ENCODE measurements around the gene ACOT2. TPM values are rescaled to one million over a fixed set of nuclear protein-coding genes. Genes with fewer than 3 reads are reported as not detected.
"Not testable (repeated sequence)": the region's sequence is repeated elsewhere in the genome, so short reads cannot be mapped to it uniquely, and the experiment has no call there.

ACOT2 gene
- total RNA-seq, 1 donor from 2014 or later: 7.6 TPM

GRCh38 chr14:73539017-73539416 is 30.0 kb upstream of the ACOT2 start:
- not testable (repeated sequence) for H3K4me1 Mint-ChIP-seq (ENCODE audit: low read depth, unreplicated experiment); H3K36me3 Mint-ChIP-seq (ENCODE audit: unreplicated experiment); H3K27me3 Mint-ChIP-seq (ENCODE audit: unreplicated experiment); H3K9me3 Mint-ChIP-seq (ENCODE audit: unreplicated experiment); H3K4me3 Mint-ChIP-seq (ENCODE audit: unreplicated experiment); H3K27ac Mint-ChIP-seq (ENCODE audit: unreplicated experiment)
- TF ChIP-seq CTCF (IDR thresholded peaks at IDR 0.05; ENCODE audit: partially characterized antibody, unreplicated experiment): peak; percentile 63
- peak; percentile 74 for DNase-seq

- not testable (repeated sequence) for H3K27ac Mint-ChIP-seq (ENCODE audit: unreplicated experiment); H3K27me3 Mint-ChIP-seq (ENCODE audit: unreplicated experiment); H3K36me3 Mint-ChIP-seq (ENCODE audit: unreplicated experiment); H3K4me3 Mint-ChIP-seq (ENCODE audit: unreplicated experiment); H3K9me3 Mint-ChIP-seq (ENCODE audit: unreplicated experiment); DNase-seq; H3K4me1 Mint-ChIP-seq (ENCODE audit: low read depth, unreplicated experiment)
These were observed 26.1 kb upstream of the ACOT2 start for GRCh38 chr14:73542961-73543360.

DNA sequence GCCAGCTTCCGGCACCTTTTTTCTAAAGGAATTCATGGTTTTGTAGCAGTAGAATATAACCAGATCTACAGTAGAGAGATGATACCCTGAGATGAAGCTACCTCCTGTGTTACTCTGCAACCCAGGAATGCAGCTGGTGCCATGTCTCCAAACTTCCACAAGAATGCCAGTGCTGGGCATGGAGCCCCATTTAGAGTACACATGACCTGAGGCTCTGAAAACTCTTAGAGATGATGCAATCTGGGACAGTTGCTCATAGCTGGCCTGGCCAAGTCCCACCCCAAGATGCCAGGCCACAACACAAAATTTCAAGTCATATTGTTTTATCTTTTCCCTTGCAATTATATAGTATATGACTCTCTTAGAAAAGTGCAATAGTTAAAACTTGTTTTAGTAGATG is 23.7 kb upstream of the ACOT2 start:
- H3K27me3 Mint-ChIP-seq (ENCODE audit: unreplicated experiment); H3K4me1 Mint-ChIP-seq (ENCODE audit: low read depth, unreplicated experiment); H3K9me3 Mint-ChIP-seq (ENCODE audit: unreplicated experiment); H3K4me3 Mint-ChIP-seq (ENCODE audit: unreplicated experiment); H3K27ac Mint-ChIP-seq (ENCODE audit: unreplicated experiment); DNase-seq; H3K36me3 Mint-ChIP-seq (ENCODE audit: unreplicated experiment): not testable (repeated sequence)

- not testable (repeated sequence) for H3K36me3 Mint-ChIP-seq (ENCODE audit: unreplicated experiment); H3K4me3 Mint-ChIP-seq (ENCODE audit: unreplicated experiment); H3K4me1 Mint-ChIP-seq (ENCODE audit: low read depth, unreplicated experiment); H3K27me3 Mint-ChIP-seq (ENCODE audit: unreplicated experiment); DNase-seq; H3K27ac Mint-ChIP-seq (ENCODE audit: unreplicated experiment); H3K9me3 Mint-ChIP-seq (ENCODE audit: unreplicated experiment)
These were observed 19.9 kb upstream of the ACOT2 start for GRCh38 chr14:73549097-73549496.

DNA sequence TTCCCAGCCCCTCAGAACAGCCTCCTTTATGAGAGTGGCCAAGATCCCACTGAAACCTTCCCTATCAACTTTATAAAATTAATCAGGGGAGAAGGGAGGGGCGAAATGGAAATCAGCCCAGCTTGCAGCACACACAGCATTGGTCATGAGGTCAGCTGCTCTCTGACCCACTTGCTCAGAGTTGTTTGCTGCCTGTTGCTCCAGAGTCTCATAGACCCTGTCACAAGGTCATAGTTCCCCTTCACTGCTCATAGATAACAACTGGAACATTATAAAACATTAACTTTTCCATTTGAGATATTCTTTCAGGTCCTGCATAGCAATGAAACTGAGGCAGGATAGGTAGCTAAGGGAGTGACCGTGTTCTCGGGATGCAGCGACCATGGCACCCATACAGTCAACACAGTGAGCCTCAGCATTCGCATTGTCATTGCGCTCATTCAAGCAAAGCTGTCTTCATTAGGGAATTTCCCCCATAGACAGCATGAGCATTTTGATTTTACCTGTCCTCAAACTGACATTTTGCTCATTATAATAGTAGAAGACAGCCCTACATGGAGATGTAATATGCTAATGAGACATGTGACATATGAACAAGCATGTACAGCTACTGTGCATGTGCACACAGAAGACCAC is 19.0 kb upstream of the ACOT2 start:
- not testable (repeated sequence) for H3K36me3 Mint-ChIP-seq (ENCODE audit: unreplicated experiment); H3K4me3 Mint-ChIP-seq (ENCODE audit: unreplicated experiment); H3K27me3 Mint-ChIP-seq (ENCODE audit: unreplicated experiment); DNase-seq; H3K27ac Mint-ChIP-seq (ENCODE audit: unreplicated experiment); H3K9me3 Mint-ChIP-seq (ENCODE audit: unreplicated experiment); H3K4me1 Mint-ChIP-seq (ENCODE audit: low read depth, unreplicated experiment)

DNA sequence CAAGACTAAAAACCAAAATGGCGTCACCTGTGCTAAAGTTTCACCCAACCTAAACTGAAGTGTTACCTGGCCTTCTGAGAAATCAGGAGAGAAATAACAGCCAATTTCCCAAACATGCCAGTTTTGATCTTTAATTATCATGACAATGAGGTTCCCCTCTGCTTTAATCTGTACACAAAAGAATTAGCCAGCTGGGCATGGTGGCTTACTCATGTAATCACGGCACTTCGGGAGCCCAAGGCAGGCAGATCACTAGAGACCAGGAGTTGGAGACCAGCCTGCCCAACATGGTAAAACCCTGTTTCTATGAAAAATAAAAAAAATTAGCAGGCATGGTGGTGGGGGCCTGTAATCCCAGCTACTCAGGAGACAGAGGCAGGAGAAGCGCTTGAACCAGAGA is 15.2 kb upstream of the ACOT2 start:
- Mint-ChIP-seq H3K9me3 (ENCODE audit: unreplicated experiment) (no peaks in the 10 kb centered on the region), H3K27me3 (ENCODE audit: unreplicated experiment) (no peaks in the 10 kb centered on the region), H3K4me1 (ENCODE audit: low read depth, unreplicated experiment) (no peaks in the 10 kb centered on the region), H3K4me3 (ENCODE audit: unreplicated experiment) (no peak overlapping the region), H3K27ac (ENCODE audit: unreplicated experiment) (no peak overlapping the region), H3K36me3 (ENCODE audit: unreplicated experiment) (no peaks in the 10 kb centered on the region)
- TF ChIP-seq CTCF (IDR thresholded peaks at IDR 0.05; ENCODE audit: partially characterized antibody, unreplicated experiment): no peak
- DNase-seq: no peak

DNA sequence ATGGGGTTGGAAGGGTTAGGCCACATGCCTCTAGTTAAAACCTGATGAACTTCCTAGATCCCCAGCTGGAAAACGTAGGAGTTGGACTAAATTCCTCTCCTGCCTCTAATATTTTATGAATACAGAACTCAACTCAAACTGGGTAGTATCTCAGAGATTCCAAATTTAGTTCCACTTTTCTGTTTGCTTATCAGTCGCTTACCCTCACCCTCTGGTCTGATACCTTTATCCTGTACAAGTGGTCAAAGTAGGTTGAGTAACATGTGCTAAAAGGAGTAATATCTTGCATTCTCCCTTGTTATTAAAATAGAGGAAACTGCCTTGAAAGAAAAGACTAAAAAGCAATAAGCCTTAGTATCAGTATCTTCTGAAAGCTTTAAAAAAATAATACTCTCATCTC is 11.8 kb upstream of the ACOT2 start:
- not testable (repeated sequence) for H3K36me3 Mint-ChIP-seq (ENCODE audit: unreplicated experiment); H3K4me1 Mint-ChIP-seq (ENCODE audit: low read depth, unreplicated experiment); H3K4me3 Mint-ChIP-seq (ENCODE audit: unreplicated experiment); DNase-seq; H3K27me3 Mint-ChIP-seq (ENCODE audit: unreplicated experiment); H3K27ac Mint-ChIP-seq (ENCODE audit: unreplicated experiment); H3K9me3 Mint-ChIP-seq (ENCODE audit: unreplicated experiment)

DNA sequence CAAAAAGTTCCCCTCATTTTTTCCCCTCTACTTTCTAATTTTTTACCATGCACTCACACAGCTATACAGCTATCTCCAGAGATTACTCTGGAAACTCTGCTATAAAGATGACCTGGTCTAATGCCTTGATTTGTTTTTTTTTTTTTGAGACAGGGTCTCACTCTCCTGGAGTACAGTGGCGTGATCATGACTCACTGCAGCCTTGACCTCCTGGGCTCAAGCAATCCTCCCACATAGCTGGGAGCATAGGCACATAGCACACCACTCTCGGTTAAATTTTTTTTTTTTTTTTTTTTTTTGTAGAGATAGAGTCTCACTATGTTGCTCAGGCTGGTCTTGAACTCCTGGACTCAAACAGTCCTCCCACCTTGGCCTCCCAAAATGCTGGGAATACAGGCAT is 10.8 kb upstream of the ACOT2 start:
- H3K27me3 Mint-ChIP-seq (ENCODE audit: unreplicated experiment); H3K27ac Mint-ChIP-seq (ENCODE audit: unreplicated experiment); H3K9me3 Mint-ChIP-seq (ENCODE audit: unreplicated experiment): not testable (repeated sequence)

GRCh38 chr14:73562256-73562655 is 6.8 kb upstream of the ACOT2 start:
- not testable (repeated sequence) for H3K27me3 Mint-ChIP-seq (ENCODE audit: unreplicated experiment); H3K9me3 Mint-ChIP-seq (ENCODE audit: unreplicated experiment); H3K4me3 Mint-ChIP-seq (ENCODE audit: unreplicated experiment); DNase-seq; H3K27ac Mint-ChIP-seq (ENCODE audit: unreplicated experiment); H3K4me1 Mint-ChIP-seq (ENCODE audit: low read depth, unreplicated experiment)
- H3K36me3 Mint-ChIP-seq (ENCODE audit: unreplicated experiment): peaks cover 10% of the 10 kb centered on the region

More for the DNA sequence above, 10.8 kb upstream of the ACOT2 start:
- not testable (repeated sequence) for H3K4me3 Mint-ChIP-seq (ENCODE audit: unreplicated experiment); H3K4me1 Mint-ChIP-seq (ENCODE audit: low read depth, unreplicated experiment); H3K36me3 Mint-ChIP-seq (ENCODE audit: unreplicated experiment); DNase-seq

- H3K36me3 Mint-ChIP-seq (ENCODE audit: unreplicated experiment): peaks cover 10% of the 10 kb centered on the region
- H3K4me1 Mint-ChIP-seq (ENCODE audit: low read depth, unreplicated experiment); H3K9me3 Mint-ChIP-seq (ENCODE audit: unreplicated experiment); H3K27me3 Mint-ChIP-seq (ENCODE audit: unreplicated experiment); H3K4me3 Mint-ChIP-seq (ENCODE audit: unreplicated experiment); H3K27ac Mint-ChIP-seq (ENCODE audit: unreplicated experiment); DNase-seq: not testable (repeated sequence)
These were observed 6.3 kb upstream of the ACOT2 start for GRCh38 chr14:73562696-73563095.

GRCh38 chr14:73566431-73566830 is 2.6 kb upstream of the ACOT2 start:
- not testable (repeated sequence) for H3K4me3 Mint-ChIP-seq (ENCODE audit: unreplicated experiment); H3K27me3 Mint-ChIP-seq (ENCODE audit: unreplicated experiment); H3K9me3 Mint-ChIP-seq (ENCODE audit: unreplicated experiment); DNase-seq; H3K4me1 Mint-ChIP-seq (ENCODE audit: low read depth, unreplicated experiment); H3K27ac Mint-ChIP-seq (ENCODE audit: unreplicated experiment)
- H3K36me3 Mint-ChIP-seq (ENCODE audit: unreplicated experiment): peaks cover 10% of the 10 kb centered on the region

Data from glutamatergic neuron (in vitro differentiated cells).